ENCODE data around the gene ROR1.

ROR1 gene

GRCh38 chr1:63983391-63984256 is 209.8 kb downstream of the ROR1 start:
- DNase-seq: no peak

GRCh38 chr1:63984257-63984929 is 210.6 kb downstream of the ROR1 start:
- no peak for DNase-seq

GRCh38 chr1:63984930-63985290 is 211.1 kb downstream of the ROR1 start:
- DNase-seq: no peak

GRCh38 chr1:63987014-63987627 is 213.3 kb downstream of the ROR1 start:
- DNase-seq: no peak

- no peak for DNase-seq
Observed at GRCh38 chr1:63987628-63988024, 213.8 kb downstream of the ROR1 start.

GRCh38 chr1:63988941-63989340 is 215.1 kb downstream of the ROR1 start:
- no peak for DNase-seq

- no peak for DNase-seq
Observed at GRCh38 chr1:63991685-63992084, 217.9 kb downstream of the ROR1 start.

GRCh38 chr1:64000021-64000420 is 226.2 kb downstream of the ROR1 start:
- DNase-seq: no peak

GRCh38 chr1:64001038-64001437 is 227.2 kb downstream of the ROR1 start:
- no peak for DNase-seq

- DNase-seq: no peak
Observed at GRCh38 chr1:64004451-64005025, 230.7 kb downstream of the ROR1 start.

- DNase-seq: no peak
Observed at GRCh38 chr1:64005801-64006200, 232.0 kb downstream of the ROR1 start.

GRCh38 chr1:64006276-64007051 is 232.6 kb downstream of the ROR1 start:
- DNase-seq: no peak

- no peak for DNase-seq
Observed at GRCh38 chr1:64010316-64010715, 236.5 kb downstream of the ROR1 start.

GRCh38 chr1:64013395-64013794 is 239.6 kb downstream of the ROR1 start:
- no peak for DNase-seq

GRCh38 chr1:64019818-64020217 is 246.0 kb downstream of the ROR1 start:
- DNase-seq: no peak

GRCh38 chr1:64021066-64021465 is 247.2 kb downstream of the ROR1 start:
- DNase-seq: no peak

- no peak for DNase-seq
Observed at GRCh38 chr1:64025051-64025450, 251.2 kb downstream of the ROR1 start.

- DNase-seq: no peak
Observed at GRCh38 chr1:64029037-64029436, 255.2 kb downstream of the ROR1 start.

GRCh38 chr1:64030411-64030810 is 256.6 kb downstream of the ROR1 start:
- no peak for DNase-seq

- DNase-seq: no peak
Observed at GRCh38 chr1:64031236-64031635, 257.4 kb downstream of the ROR1 start.

GRCh38 chr1:64033667-64034220 is 259.9 kb downstream of the ROR1 start:
- no peak for DNase-seq

GRCh38 chr1:64036549-64036948 is 262.7 kb downstream of the ROR1 start:
- no peak for DNase-seq

GRCh38 chr1:64038119-64038518 is 264.3 kb downstream of the ROR1 start:
- DNase-seq: no peak

Measured in NCI-H1105 (cell line).